ENCODE results near the gene CCPG1. TPM values are rescaled to one million over a fixed set of nuclear protein-coding genes. Genes with fewer than 3 reads are reported as not detected.

The CCPG1 gene
- total RNA-seq, 1 donor from 2014 or later: 56.3 TPM

GRCh38 chr15:55353025-55353424 is 55.1 kb downstream of the CCPG1 start:
- Mint-ChIP-seq H3K27ac (ENCODE audit: unreplicated experiment) (no peak overlapping the region), H3K27me3 (ENCODE audit: low read depth, unreplicated experiment) (no peaks in the 10 kb centered on the region), H3K9me3 (ENCODE audit: unreplicated experiment) (no peaks in the 10 kb centered on the region), H3K4me3 (ENCODE audit: unreplicated experiment) (no peak overlapping the region), H3K36me3 (ENCODE audit: low read depth, unreplicated experiment) (peaks cover 5% of the 10 kb centered on the region), H3K4me1 (ENCODE audit: low read depth, unreplicated experiment) (no peaks in the 10 kb centered on the region)
- Histone ChIP-seq H4K20me1 (ENCODE audit: insufficient read depth, low read length) (no peaks in the 10 kb centered on the region), H3K4me2 (ENCODE audit: low read length) (no peak overlapping the region), H3K9ac (ENCODE audit: low read length) (no peak overlapping the region), H3K79me2 (ENCODE audit: insufficient read depth, low read length) (no peaks in the 10 kb centered on the region), H3K36me3 (ENCODE audit: insufficient read depth, low read length) (peaks cover 2% of the 10 kb centered on the region), H3K27me3 (ENCODE audit: insufficient read depth, low read length) (no peaks in the 10 kb centered on the region), H3K27ac (ENCODE audit: low read depth, low read length) (no peak overlapping the region), H3K4me1 (ENCODE audit: insufficient read depth, low read length) (no peaks in the 10 kb centered on the region), H2AFZ (ENCODE audit: low read depth, low read length) (no peak overlapping the region), H3K9me3 (ENCODE audit: insufficient read depth, low read depth, low read length) (no peaks in the 10 kb centered on the region), H3K4me3 (ENCODE audit: insufficient read depth, low read depth, low read length) (no peak overlapping the region)
- no peak for FAIRE-seq
- no peak for TF ChIP-seq EZH2 (IDR thresholded peaks at IDR 0.05; ENCODE audit: insufficient read depth, low read length)
- no peak for TF ChIP-seq CTCF (IDR thresholded peaks at IDR 0.05; ENCODE audit: insufficient read depth, low read depth, low read length)
- DNase-seq (ENCODE audit: low read depth): no peak

- FAIRE-seq (no peak), DNase-seq (ENCODE audit: low read depth) (no peak)
- no peak overlapping the region for H3K27ac ChIP-seq (ENCODE audit: low read depth, low read length)
- no peak overlapping the region for H3K4me3 ChIP-seq (ENCODE audit: insufficient read depth, low read depth, low read length)
- H3K4me2 ChIP-seq (ENCODE audit: low read length): no peak overlapping the region
- no peaks in the 10 kb centered on the region for H3K27me3 Mint-ChIP-seq (ENCODE audit: low read depth, unreplicated experiment)
- no peak overlapping the region for H3K9ac ChIP-seq (ENCODE audit: low read length)
- H3K79me2 ChIP-seq (ENCODE audit: insufficient read depth, low read length): no peaks in the 10 kb centered on the region
- no peak for TF ChIP-seq CTCF (IDR thresholded peaks at IDR 0.05; ENCODE audit: insufficient read depth, low read depth, low read length)
- TF ChIP-seq EZH2 (IDR thresholded peaks at IDR 0.05; ENCODE audit: insufficient read depth, low read length): no peak
- H3K9me3 Mint-ChIP-seq (ENCODE audit: unreplicated experiment): no peaks in the 10 kb centered on the region
- H3K9me3 ChIP-seq (ENCODE audit: insufficient read depth, low read depth, low read length): no peaks in the 10 kb centered on the region
- H3K36me3 Mint-ChIP-seq (ENCODE audit: low read depth, unreplicated experiment): peaks cover 6% of the 10 kb centered on the region
- peaks cover 2% of the 10 kb centered on the region for H3K4me1 Mint-ChIP-seq (ENCODE audit: low read depth, unreplicated experiment)
- no peaks in the 10 kb centered on the region for H4K20me1 ChIP-seq (ENCODE audit: insufficient read depth, low read length)
- H3K4me3 Mint-ChIP-seq (ENCODE audit: unreplicated experiment): no peak overlapping the region
- no peak overlapping the region for H3K27ac Mint-ChIP-seq (ENCODE audit: unreplicated experiment)
- no peak overlapping the region for H2AFZ ChIP-seq (ENCODE audit: low read depth, low read length)
- H3K27me3 ChIP-seq (ENCODE audit: insufficient read depth, low read length): no peaks in the 10 kb centered on the region
- H3K36me3 ChIP-seq (ENCODE audit: insufficient read depth, low read length): peaks cover 2% of the 10 kb centered on the region
- no peaks in the 10 kb centered on the region for H3K4me1 ChIP-seq (ENCODE audit: insufficient read depth, low read length)
These were observed 58.9 kb downstream of the CCPG1 start for GRCh38 chr15:55349282-55349681.

- peaks cover 5% of the 10 kb centered on the region for H3K4me1 Mint-ChIP-seq (ENCODE audit: low read depth, unreplicated experiment)
These were observed 59.8 kb downstream of the CCPG1 start for GRCh38 chr15:55348281-55348778.

More at GRCh38 chr15:55348281-55348778, 59.8 kb downstream of the CCPG1 start:
- no peak overlapping the region for H3K27ac Mint-ChIP-seq (ENCODE audit: unreplicated experiment)
- no peak for DNase-seq (ENCODE audit: low read depth)
- H3K27me3 ChIP-seq (ENCODE audit: insufficient read depth, low read length): no peaks in the 10 kb centered on the region
- no peak overlapping the region for H3K4me2 ChIP-seq (ENCODE audit: low read length)
- H3K36me3 Mint-ChIP-seq (ENCODE audit: low read depth, unreplicated experiment): peaks cover 6% of the 10 kb centered on the region
- no peak overlapping the region for H3K4me3 Mint-ChIP-seq (ENCODE audit: unreplicated experiment)
- H3K4me3 ChIP-seq (ENCODE audit: insufficient read depth, low read depth, low read length): no peak overlapping the region
- H3K9me3 ChIP-seq (ENCODE audit: insufficient read depth, low read depth, low read length): no peaks in the 10 kb centered on the region
- H3K9ac ChIP-seq (ENCODE audit: low read length): no peak overlapping the region
- no peaks in the 10 kb centered on the region for H3K9me3 Mint-ChIP-seq (ENCODE audit: unreplicated experiment)
- H3K27ac ChIP-seq (ENCODE audit: low read depth, low read length): no peak overlapping the region
- TF ChIP-seq CTCF (IDR thresholded peaks at IDR 0.05; ENCODE audit: insufficient read depth, low read depth, low read length): no peak
- no peak for TF ChIP-seq EZH2 (IDR thresholded peaks at IDR 0.05; ENCODE audit: insufficient read depth, low read length)
- H3K4me1 ChIP-seq (ENCODE audit: insufficient read depth, low read length): no peaks in the 10 kb centered on the region
- H2AFZ ChIP-seq (ENCODE audit: low read depth, low read length): no peak overlapping the region
- H3K36me3 ChIP-seq (ENCODE audit: insufficient read depth, low read length): peaks cover 2% of the 10 kb centered on the region
- no peaks in the 10 kb centered on the region for H4K20me1 ChIP-seq (ENCODE audit: insufficient read depth, low read length)
- H3K79me2 ChIP-seq (ENCODE audit: insufficient read depth, low read length): no peaks in the 10 kb centered on the region
- FAIRE-seq: no peak
- no peaks in the 10 kb centered on the region for H3K27me3 Mint-ChIP-seq (ENCODE audit: low read depth, unreplicated experiment)

All from astrocyte (in vitro differentiated cells and primary cell).